HepG2 (cell line): Measurements from ENCODE around the gene APOD. TPM values are rescaled to one million over a fixed set of nuclear protein-coding genes. Genes with fewer than 3 reads are reported as not detected.
A peak's percentile ranks its signal among the peaks of the same experiment; 100 is the strongest.
"Not testable (repeated sequence)": the region's sequence is repeated elsewhere in the genome, so short reads cannot be mapped to it uniquely, and the experiment has no call there.

Experiments used
- ATAC-seq: fragments of 200-7000 bp; cut with Tn5 transposase; 3 replicates; pipeline ENCODE4 v1.9.1; 2020; ENCODE audit warnings: mild to moderate bottlenecking, moderate library complexity
- BruUV-seq: library from RNA; stranded (reverse); fragments of 400-500 nt; replicated peaks from 2 replicates; lab custom pipeline; 2021; lab: Mats Ljungman, UMichigan
- CTCF ChIA-PET: fragments of 300-600 bp; formaldehyde crosslinking; extraction: SDS; loops from one replicate; lab custom pipeline; 2021; ENCODE audit warnings: low total read pairs, inconsistent platforms, low intra/inter-chr PET ratio; lab: Yijun Ruan, JAX
- POLR2A ChIA-PET: fragments of 350-600 bp; sonication (Branson Sonifier 250); formaldehyde crosslinking; loops from one replicate; lab custom pipeline; 2020; ENCODE audit warnings: antibody characterized with exemption, inconsistent platforms; lab: Yijun Ruan, JAX
- DNase-seq: peaks from one replicate; pipeline ENCODE4 v3.0.0-alpha.2; 2015; ENCODE audit warnings: low spot score
- FAIRE-seq: peaks from 3 replicates; lab custom pipeline; 2011; peaks lifted over from hg19 to GRCh38; lab: Jason Lieb, UNC
- H2AFZ ChIP-seq: one replicate; pipeline ENCODE4 v1.6.1; 2011; ENCODE audit warnings: low read length, inconsistent platforms
- H3K27ac ChIP-seq: fragments of 300-600 bp; 3 replicates; pipeline ENCODE4 v1.8.0; 2011; ENCODE audit warnings: mixed run types, mild to moderate bottlenecking, mixed read lengths, low read length, inconsistent platforms; ENCODE audit not compliant: insufficient read depth; ENCODE audit errors: extremely low read length
- H3K27me3 ChIP-seq, 2 experiments: fragments of 200-600 bp in 1 of 2; 2 replicates in 1 of 2; 3 replicates in 1 of 2; pipeline versions ENCODE4 v1.6.0 to v1.8.0; 2011; ENCODE audit warnings: low read length in 2 of 2, mild to moderate bottlenecking in 2 of 2, moderate library complexity in 2 of 2, inconsistent platforms in 1 of 2; ENCODE audit not compliant: insufficient read depth in 2 of 2, control insufficient read depth in 1 of 2
- H3K36me3 ChIP-seq, 2 experiments: fragments of 200-600 bp in 1 of 2; replicated peaks in 1 of 2; 2 replicates in 1 of 2; 3 replicates in 1 of 2; pipeline versions ENCODE4 v1.5.1 to v1.8.0; 2011; ENCODE audit warnings: low read length in 2 of 2, inconsistent platforms in 1 of 2; ENCODE audit not compliant: insufficient read depth in 2 of 2, control insufficient read depth in 1 of 2
- H3K4me1 ChIP-seq: 2 replicates; pipeline ENCODE4 v1.5.1; 2012; ENCODE audit warnings: low read length, inconsistent platforms; ENCODE audit not compliant: insufficient read depth
- H3K4me2 ChIP-seq: 2 replicates; pipeline ENCODE4 v1.6.0; 2011; ENCODE audit warnings: low read depth, low read length, inconsistent platforms
- H3K4me3 ChIP-seq, 3 experiments: fragments of 200-600 bp in 1 of 3; sonication (generic), shearing (Covaris generic) in 1 of 3; replicated peaks in 1 of 3; 2 replicates each; pipeline ENCODE4 v1.5.1; 2011 to 2016; ENCODE audit warnings: low read length in 3 of 3, inconsistent platforms in 2 of 3, low read depth in 2 of 3, mild to moderate bottlenecking in 2 of 3, control low read depth in 1 of 3, mixed read lengths in 1 of 3; ENCODE audit not compliant: insufficient read depth in 1 of 3
- H3K79me2 ChIP-seq: one replicate; pipeline ENCODE4 v1.6.1; 2011; ENCODE audit warnings: low read length, inconsistent platforms; ENCODE audit not compliant: insufficient read depth
- H3K9ac ChIP-seq: 2 replicates; pipeline ENCODE4 v1.6.0; 2011; ENCODE audit warnings: mild to moderate bottlenecking, low read depth, low read length, inconsistent platforms; ENCODE audit not compliant: insufficient read depth
- H3K9me3 ChIP-seq: 2 replicates; pipeline ENCODE4 v1.5.1; 2012; ENCODE audit warnings: mild to moderate bottlenecking, low read length
- H4K20me1 ChIP-seq: 2 replicates; pipeline ENCODE4 v1.6.0; 2011; ENCODE audit warnings: inconsistent platforms, mild to moderate bottlenecking, low read length, moderate library complexity; ENCODE audit not compliant: insufficient read depth
- ZNF263 ChIP-seq: sonication (generic); formaldehyde crosslinking; IDR thresholded peaks from 2 replicates; pipeline ENCODE4 v1.4.0; 2020; ENCODE audit warnings: missing genetic modification reagents
- WGBS: methylation state at CpG from one replicate; pipeline ENCODE4 v1.1.6; 2017; ENCODE audit warnings: low lambda C conversion rate; 5-methylcytosine and 5-hydroxymethylcytosine counted together
- in situ Hi-C: cut with HindIII; loops from 2 replicates; pipeline ENCODE4 v1.10.0; 2017; ENCODE audit warnings: low pct_unique_long_range_greater_than_20kb; ENCODE audit not compliant: extremely low pct_ligation_motif_present
- intact Hi-C: fragments of 100-400 bp; cut with micrococcal nuclease; formaldehyde crosslinking; loops from one replicate; pipeline ENCODE4 v1.10.0; 2022; ENCODE audit not compliant: unreplicated experiment
- polyA plus RNA-seq, 8 experiments: library from polyadenylated mRNA; depleted of rRNA in 3 of 8; stranded (reverse) in 7 of 8; unstranded in 1 of 8; fragments of >200 nt; fragmentation: Illumina TruSeq in 4 of 8; extraction: Trizol in 4 of 8; gene quantifications; 2 replicates each; pipeline versions ENCODE4 v1.2.1 to v1.2.3, GENCODE V29; 2011 to 2016; ENCODE audit warnings: low read depth in 4 of 8, missing spikeins in 1 of 8, mixed read lengths in 1 of 8; ENCODE audit not compliant: insufficient read depth in 1 of 8
- total RNA-seq, 5 experiments: library from RNA; depleted of rRNA; stranded (reverse); fragments of >200 nt; fragmentation: Illumina TruSeq; extraction: Trizol; gene quantifications; 2 replicates each; pipeline ENCODE4 v1.2.3, GENCODE V29; 2016; ENCODE audit warnings: low read depth in 1 of 5

APOD gene
- total and polyA plus RNA-seq, 2 of the 13 experiments (the other 11 are each of a cell fraction or from before 2014, with no cell fraction given), result not detected

DNA sequence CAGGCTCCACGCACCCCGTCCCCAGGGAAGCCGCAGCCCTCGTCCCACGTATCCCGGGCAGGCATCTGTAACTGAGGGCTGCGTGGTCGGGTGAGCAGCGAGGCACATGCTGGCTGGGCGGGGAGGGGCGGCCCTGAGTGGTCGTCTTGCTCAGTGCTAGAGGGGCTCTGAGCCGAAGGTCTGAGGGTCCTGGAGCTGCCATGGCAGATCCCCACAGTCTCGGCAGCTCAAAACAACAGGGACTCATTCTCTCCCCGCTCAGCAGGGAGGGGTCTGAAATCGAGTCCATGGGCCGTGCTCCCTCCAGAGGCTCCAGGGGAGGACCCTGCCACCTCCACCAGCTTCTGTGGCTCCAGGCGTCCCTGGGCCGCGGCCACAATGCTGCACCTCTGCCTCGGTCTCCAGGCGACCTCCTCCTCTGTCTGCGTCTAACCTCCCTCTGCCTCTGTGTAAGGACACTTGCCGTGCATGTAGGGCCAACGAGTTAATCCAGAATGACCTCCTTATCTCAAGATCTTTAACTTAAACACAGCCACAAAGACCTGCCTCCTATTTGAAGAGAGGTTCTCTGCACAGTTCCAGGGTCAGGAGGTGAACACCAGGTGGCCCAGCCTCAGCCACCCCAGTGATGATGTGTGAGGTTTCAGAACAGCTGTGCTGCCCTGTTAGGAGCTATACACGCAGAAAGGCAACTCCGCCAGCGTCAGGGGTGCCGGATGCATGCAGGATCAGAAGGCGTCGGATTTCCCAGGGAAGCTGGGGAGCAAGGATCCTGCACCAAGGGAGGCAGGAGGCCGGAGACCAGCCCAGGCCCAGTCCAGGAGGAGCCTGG lies 46.6 kb upstream of the APOD start:
- ATAC-seq (peak; percentile 36), FAIRE-seq (peak; percentile 64)
- POLR2A ChIA-PET, H3K27ac ChIP-seq, intact Hi-C loops, H2AFZ ChIP-seq, CTCF ChIA-PET, H4K20me1 ChIP-seq, H3K79me2 ChIP-seq, H3K9ac ChIP-seq, H3K4me1 ChIP-seq, BruUV-seq, in situ Hi-C loops, H3K27me3 ChIP-seq, H3K36me3 ChIP-seq, H3K9me3 ChIP-seq, H3K4me3 ChIP-seq, DNase-seq: not testable (repeated sequence)
- peak overlapping the region; percentile 32; the same call in 1 of the 2 replicates for H3K4me2 ChIP-seq
- TF ChIP-seq ZNF263 (CRISPR knock-in tag), result peak; percentile 83
- WGBS, result 7% methylated on average over 10 of the region's 32 CpGs

DNA sequence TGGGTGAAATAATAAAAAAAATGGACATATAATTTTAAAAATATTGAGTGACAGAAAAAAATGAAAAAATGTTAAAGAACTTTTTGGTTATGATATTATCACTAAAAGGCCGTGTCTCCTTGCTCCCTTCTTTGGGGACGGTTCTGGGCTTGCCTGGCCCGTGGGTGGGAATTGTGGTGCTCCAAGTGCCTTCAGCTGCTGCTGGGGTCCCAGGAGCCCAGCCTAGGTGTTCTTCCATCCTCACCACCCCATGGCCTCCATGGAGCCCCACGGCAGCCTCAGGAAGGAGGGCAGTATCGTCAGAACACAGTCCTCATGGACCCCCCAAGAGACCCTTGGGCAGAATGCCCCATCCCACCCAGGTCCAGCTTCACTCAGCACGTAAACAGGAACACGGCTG lies 45.9 kb upstream of the APOD start:
- H3K9ac ChIP-seq, H3K27me3 ChIP-seq, H3K4me2 ChIP-seq, intact Hi-C loops, DNase-seq, POLR2A ChIA-PET, H3K36me3 ChIP-seq, H3K4me1 ChIP-seq, CTCF ChIA-PET, ATAC-seq, H2AFZ ChIP-seq, FAIRE-seq, H3K27ac ChIP-seq, BruUV-seq, H3K4me3 ChIP-seq, in situ Hi-C loops, H3K79me2 ChIP-seq, H3K9me3 ChIP-seq, H4K20me1 ChIP-seq: not testable (repeated sequence)
- 32% methylated on average over 2 of the region's 7 CpGs for whole genome bisulfite sequencing

- 85% methylated on average over 9 of the region's 23 CpGs for WGBS
- H3K9me3 ChIP-seq, H3K79me2 ChIP-seq, H3K36me3 ChIP-seq, H3K4me2 ChIP-seq, DNase-seq, intact Hi-C loops, in situ Hi-C loops, H3K9ac ChIP-seq, BruUV-seq, H2AFZ ChIP-seq, H3K27ac ChIP-seq, H3K27me3 ChIP-seq, FAIRE-seq, H4K20me1 ChIP-seq, POLR2A ChIA-PET, CTCF ChIA-PET, ATAC-seq, H3K4me3 ChIP-seq, H3K4me1 ChIP-seq: not testable (repeated sequence)
Observed at GRCh38 chr3:195628386-195628920, 44.7 kb upstream of the APOD start.

DNA sequence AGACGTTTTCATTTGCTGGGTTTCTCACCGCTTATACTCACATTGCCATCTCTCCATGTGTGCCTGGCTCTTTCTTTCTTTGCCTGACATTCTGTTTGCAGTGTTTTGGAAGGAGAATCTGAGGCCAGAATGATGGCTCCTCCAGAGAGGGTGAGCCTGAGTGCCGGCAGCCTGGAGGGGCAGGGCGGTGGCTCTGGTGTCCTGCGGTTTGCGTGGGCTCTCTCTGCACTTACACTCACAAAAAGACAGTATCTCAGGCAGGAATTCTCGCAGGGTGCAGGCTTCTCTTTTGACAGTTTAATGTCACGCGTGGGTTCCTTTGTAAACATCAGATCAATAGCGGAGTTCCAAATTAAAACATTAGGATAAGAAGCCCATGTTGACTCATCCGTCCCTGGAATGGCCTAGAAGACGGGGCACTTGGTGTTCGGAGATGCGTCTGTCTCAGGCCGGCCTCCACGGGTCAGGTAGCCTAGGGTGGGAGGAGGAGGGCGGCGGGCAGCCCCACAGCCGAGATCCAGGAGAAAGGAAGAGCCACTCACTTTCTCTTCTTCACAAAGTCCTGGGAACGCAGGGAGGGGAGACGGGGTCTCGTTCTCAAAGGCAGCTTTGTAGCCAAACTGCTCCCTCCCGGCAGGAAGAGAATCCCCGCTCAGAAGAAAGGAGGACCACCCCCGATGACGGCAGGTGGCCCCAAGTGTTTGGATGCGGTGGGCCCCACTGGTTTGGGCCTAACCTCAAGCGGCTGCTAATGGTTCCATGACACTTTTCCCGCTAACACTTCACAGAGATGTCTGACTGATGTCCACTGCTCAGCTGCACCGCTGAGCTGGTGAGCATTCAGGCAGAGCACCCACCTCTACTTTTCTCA lies 44.0 kb upstream of the APOD start:
- H3K27ac ChIP-seq, H3K36me3 ChIP-seq, H2AFZ ChIP-seq, FAIRE-seq, CTCF ChIA-PET, DNase-seq, in situ Hi-C loops, POLR2A ChIA-PET, H3K9me3 ChIP-seq, H3K9ac ChIP-seq, H3K4me1 ChIP-seq, intact Hi-C loops, H4K20me1 ChIP-seq, BruUV-seq, H3K27me3 ChIP-seq, H3K79me2 ChIP-seq, H3K4me2 ChIP-seq, ATAC-seq, H3K4me3 ChIP-seq: not testable (repeated sequence)
- 67% methylated on average over 17 of the region's 30 CpGs for WGBS
